Fibroblast of peridontal ligament (primary cell): ENCODE measurements around the gene NHSL2.
A peak's percentile ranks its signal among the peaks of the same experiment; 100 is the strongest.
"Not testable (repeated sequence)": the region's sequence is repeated elsewhere in the genome, so short reads cannot be mapped to it uniquely, and the experiment has no call there.

Source experiments
- DNase-seq: peaks from one replicate; pipeline ENCODE4 v3.0.0-alpha.2; 2010; ENCODE audit errors: extremely low read depth

Gene NHSL2

DNA sequence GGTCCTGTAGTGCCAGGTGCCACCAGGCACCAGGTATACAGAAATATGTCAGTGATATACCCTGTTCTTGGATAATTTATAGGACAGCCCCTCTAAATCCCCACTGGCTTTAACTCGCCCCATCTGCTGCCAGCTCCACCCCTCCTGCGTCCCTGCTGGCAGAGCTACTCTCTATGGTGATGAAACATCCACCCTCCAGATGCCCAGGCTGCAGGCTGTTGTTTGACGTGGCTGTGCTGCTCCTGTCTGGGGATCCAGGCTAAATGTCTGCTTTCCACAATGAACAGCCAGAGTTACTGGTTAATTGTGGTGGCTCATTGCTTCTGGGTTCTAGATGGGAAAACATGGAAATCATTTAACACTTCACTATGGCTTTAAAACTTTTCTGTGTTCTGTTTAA lies 12.9 kb downstream of the NHSL2 start:
- no peak for DNase-seq

DNA sequence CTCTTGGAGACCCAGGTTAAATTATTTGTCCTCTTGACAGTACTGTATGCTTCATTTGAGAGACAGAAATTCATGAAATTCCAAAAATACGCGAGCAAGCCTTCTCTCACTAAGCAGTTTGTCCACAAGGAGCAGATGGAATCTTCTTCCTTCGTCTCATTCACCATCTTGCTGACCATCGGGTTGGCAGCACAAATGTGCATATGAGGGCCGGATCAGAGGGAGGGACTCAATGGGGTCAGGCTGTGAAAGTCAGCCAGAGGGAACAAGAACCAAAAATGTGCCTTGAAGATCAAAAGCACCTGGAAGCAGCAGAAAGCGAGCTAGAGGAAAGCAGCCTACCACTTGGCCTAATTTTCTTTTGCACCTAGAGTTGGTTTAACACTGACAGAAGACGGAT lies 16.4 kb downstream of the NHSL2 start:
- no peak for DNase-seq

DNA sequence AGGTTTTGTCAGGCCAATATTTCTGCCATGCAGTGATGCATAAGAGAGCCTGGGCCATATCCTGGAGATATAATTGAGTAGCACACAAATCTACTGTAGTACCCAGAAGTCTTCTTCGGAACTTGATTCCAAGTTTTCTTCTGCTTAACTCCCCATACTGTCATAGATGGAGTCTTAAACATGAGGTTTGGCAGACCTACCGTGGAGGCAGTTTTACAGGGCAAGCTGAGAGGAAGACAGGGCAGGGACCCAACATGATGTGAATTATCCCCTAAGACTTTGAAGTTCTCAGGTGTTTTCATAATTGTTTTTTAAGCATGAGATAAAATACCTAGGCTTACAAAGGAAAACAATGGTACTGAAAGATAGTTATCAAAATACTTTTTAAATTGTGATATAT lies 18.2 kb downstream of the NHSL2 start:
- no peak for DNase-seq

- peak; percentile 69 for DNase-seq
These were observed 19.7 kb downstream of the NHSL2 start for GRCh38 chrX:71930298-71930697.

- no peak for DNase-seq
These were observed 24.8 kb downstream of the NHSL2 start for GRCh38 chrX:71935476-71935875.

DNA sequence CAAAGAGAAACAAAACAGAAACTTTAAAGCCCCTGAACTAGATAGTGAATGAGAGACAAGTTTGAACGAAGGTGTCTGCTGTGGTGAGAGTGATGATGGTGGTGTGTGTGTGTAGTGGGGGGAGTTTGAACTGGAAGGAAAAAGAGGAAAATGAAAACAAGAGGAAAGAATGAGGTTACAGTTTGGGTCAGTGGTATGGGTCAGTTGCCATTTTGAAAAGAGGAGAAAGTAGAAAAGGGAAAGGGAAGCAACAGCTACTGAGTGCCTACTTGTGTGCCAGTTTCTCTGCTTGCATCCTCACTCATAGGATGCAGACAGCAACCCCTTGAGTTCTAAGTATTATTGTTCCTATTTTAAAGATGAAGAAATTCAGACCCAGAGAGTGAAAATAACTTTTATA lies 26.0 kb downstream of the NHSL2 start:
- no peak for DNase-seq

DNA sequence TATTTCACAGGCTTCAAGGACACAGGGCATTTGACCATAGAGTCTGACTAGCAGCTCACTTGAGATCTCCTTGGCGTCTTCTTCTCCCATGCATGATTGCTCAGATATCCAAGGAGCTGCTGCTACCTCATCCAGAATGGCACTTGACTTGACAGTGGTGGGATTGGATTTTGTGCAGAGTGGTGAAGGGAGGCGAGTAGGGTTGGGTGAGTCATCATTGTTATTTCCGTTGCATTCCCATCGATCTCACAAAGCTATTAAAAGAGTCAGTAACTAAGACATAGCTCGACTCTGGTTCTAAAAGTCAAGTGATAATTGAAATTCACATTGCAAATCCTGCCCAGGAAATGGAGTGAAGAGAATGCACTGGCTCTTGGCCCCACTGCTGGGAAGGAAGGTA lies 27.7 kb downstream of the NHSL2 start:
- no peak for DNase-seq

DNA sequence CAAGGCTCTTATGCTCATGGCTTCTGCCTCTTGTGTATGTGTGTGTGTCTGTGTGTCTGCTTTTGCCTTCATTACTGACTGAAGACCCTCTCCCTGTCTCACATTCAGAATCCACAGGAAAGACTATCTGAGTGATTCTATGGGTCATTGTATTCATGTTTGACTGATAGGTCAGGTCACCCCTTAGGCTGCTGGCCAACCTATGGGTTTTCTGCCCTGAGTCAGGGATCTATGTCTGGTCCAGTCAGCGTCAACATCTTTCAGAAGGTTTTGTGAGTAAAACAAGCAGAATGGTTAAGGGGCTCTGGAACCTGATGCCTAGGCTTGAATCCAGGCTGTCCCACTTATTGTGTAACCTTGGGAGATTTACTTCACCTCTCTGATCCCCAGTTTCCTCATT lies 30.5 kb downstream of the NHSL2 start:
- peak; percentile 18 for DNase-seq

GRCh38 chrX:71941776-71942175 lies 31.1 kb downstream of the NHSL2 start:
- peak; percentile 72 for DNase-seq

GRCh38 chrX:71944369-71944768 lies 33.7 kb downstream of the NHSL2 start:
- DNase-seq, result no peak

GRCh38 chrX:71945237-71945805 lies 34.7 kb downstream of the NHSL2 start:
- DNase-seq, result no peak

DNA sequence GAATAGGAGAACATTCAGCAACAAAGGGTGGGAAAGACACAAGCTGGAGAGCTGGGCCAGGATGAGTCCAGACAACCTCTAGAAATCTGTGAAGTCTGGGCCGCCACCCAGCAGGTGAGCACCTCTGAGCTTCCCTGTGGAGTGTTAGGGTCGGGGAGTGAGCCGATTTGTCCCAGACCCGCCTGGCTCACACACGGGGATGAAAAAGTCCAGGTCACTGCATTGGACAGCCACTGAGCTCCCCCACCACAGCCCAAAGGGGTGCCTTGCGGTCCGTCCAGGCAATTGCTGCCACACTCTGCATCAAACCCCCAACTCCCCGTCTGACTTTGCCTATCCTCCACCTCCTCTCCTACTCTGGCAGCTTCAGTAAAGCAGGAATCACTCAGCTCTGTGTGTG lies 38.7 kb downstream of the NHSL2 start:
- DNase-seq, result no peak

DNA sequence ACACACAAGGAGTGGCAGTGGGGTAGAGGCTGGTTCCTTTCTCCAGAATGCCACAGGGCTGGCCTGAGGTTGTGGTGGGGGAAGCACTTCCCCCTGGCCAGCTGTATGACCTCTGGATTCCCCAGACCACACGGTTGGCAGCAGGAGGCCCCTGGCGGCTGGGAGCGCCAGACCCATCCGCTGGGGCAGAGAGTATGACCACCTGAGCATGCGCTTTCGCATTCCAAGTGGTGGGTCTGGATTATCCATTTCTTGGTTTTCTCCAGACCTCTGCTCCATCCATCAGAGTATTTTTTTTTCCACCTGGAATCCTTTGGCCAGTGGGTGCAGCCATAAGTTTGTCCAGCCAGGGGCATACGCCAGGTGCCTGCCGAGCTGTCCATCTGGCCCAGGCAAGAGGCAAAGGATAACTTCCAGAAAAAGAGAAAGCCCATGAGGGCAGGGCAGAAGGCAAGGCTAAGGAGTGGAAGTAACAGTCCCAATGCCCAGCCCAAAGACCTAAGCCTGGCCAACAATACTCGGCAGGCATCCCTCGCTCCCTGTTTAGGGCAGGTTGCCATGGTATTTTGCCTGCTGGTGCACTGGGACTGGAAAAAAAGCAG lies 39.3 kb downstream of the NHSL2 start:
- no peak for DNase-seq

GRCh38 chrX:71953391-71953790 lies 42.7 kb downstream of the NHSL2 start:
- no peak for DNase-seq

- DNase-seq, result peak; percentile 12
These were observed 43.3 kb downstream of the NHSL2 start for GRCh38 chrX:71953946-71954345.

DNA sequence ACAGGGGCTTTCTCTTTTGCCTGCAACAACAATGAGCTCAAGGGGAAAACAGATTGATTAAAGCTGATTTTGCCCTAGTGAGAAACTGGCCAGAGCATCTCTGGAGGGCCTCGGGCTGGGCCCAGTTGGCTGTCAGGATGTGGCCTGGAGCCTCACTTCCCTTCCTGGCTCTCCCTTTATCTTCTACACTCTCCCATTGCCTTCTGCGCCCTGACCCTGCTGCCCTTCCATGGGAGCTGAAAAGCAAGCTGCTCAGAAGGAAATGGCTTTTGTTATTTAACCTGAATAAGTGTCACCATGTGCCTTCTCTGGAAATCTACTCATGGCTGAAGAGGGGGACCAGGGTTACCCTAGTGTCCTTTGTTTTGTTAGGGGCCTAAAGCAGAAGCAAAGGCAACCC lies 43.8 kb downstream of the NHSL2 start:
- DNase-seq, result no peak

DNA sequence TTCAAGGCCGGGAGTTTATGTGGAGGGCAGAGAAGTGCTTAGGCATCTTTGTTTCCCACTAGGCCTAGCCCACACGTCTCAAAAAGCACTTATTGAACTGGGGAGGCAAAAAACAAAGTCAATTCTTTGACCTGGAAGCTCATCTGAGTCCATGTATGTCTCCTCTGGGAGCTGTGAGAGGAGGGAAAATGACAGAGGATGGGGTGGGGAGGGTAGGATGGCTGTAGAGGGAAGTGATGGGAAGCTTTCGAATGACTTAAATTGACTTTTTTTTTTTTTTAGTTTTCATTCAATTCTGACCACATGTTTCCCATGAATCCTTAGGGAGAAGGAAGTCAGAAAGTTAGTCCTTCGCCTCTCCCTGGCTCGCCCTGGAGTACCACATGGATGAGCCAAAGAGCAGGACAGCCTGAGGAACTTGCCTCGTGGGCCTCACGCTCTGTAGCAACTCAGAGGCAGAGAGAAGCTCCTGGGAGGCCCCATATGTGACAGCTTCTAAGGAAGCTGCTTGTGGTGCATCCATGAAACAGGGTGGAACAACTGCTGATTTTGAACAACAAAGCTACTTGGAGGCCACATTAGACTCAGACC lies 45.0 kb downstream of the NHSL2 start:
- no peak for DNase-seq

GRCh38 chrX:71958281-71958675 lies 47.6 kb downstream of the NHSL2 start:
- no peak for DNase-seq

- not testable (repeated sequence) for DNase-seq
These were observed 53.5 kb downstream of the NHSL2 start for GRCh38 chrX:71964184-71964583.

DNA sequence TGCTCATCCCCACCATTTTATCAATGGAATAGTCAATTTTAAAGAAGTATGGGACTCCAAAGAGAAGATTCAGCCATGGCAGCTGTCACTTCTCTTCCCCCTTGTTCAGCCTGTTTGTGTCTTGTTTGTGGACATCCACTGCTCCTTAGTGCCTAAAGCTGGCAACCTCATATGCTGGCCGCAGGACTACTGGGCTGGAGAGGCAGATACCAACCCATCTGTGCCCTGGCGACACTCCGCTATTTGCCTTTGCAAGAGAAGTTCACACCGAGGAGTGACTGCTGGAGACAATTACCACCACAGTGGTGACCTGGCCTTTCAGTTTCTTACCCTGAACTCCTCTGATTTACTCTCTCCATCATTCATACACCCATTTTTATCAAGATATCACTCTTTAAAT lies 64.3 kb downstream of the NHSL2 start:
- no peak for DNase-seq

- DNase-seq, result peak; percentile 8
These were observed 66.1 kb downstream of the NHSL2 start for GRCh38 chrX:71976753-71977152.

DNA sequence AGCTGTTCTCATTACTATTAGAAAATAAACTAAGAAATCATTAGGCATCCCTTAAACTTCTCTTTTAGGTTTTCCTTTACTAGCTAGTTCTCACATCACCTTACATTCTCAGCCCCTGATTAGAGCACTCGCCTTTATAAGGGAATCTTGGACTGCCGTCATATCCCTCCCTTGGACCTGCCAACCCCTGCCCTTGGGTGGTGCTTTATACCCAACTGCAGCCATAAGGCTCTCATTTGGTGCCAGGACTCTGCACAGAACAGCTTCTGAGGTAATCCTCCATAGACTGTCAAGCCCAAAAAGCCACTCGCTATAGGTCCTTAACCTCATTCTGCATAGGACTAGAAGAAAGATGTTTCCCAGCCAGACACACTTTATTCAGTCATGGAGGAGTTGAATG lies 67.5 kb downstream of the NHSL2 start:
- DNase-seq, result no peak

DNA sequence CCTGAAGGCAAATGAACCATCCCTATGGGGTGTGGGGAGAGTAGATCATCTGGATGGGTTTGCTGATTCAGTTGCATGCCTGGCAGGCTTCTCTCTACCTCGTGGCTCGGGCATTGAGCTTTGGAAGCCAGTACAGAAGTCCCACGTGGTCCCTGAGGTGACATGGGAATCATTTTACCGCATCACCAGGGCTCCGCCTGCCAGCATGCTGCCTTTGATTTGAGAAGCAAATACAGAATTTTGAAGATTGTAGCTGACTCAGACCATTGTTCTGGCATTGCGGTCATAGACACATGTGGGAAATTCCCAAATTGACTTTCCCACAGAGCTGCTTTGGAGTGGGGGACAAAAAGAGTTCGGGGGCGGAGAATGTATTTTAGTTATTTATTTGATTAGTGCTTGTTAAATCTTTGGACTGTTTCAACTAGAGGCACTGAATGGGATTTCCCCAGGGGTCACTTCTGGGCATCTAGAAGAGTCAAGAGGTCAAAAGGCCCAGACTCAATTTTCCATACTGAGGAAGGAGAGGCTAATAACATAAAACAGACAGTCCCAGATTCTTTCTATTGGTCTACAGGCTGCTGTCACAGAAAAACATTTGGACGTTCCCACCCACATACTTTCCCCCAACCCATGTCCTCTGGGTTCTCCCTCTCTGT lies 79.3 kb downstream of the NHSL2 start:
- DNase-seq, result peak; percentile 82
